Fibroblast of lung (primary cell): ENCODE data around the gene MIOX. TPM values are rescaled to one million over a fixed set of nuclear protein-coding genes. Genes with fewer than 3 reads are reported as not detected.

ENCODE experiments used
- DNase-seq, 2 donors: peaks; one replicate each; pipeline versions ENCODE4 v3.0.0 to v3.0.0-alpha.2; 2010; ENCODE audit warnings: low read depth in 2 of 2
- H2AFZ ChIP-seq: 2 replicates; pipeline ENCODE4 v1.5.1; 2012; ENCODE audit warnings: low read length, control low read depth, inconsistent platforms
- H3K27ac ChIP-seq: 2 replicates; pipeline ENCODE4 v1.5.1; 2011; ENCODE audit warnings: low read length, control low read depth; ENCODE audit not compliant: insufficient read depth
- H3K27me3 ChIP-seq: 2 replicates; pipeline ENCODE4 v1.5.1; 2011; ENCODE audit warnings: mild to moderate bottlenecking, low read length; ENCODE audit not compliant: control insufficient read depth, insufficient read depth
- H3K36me3 ChIP-seq: 2 replicates; pipeline ENCODE4 v1.5.1; 2011; ENCODE audit warnings: low read length; ENCODE audit not compliant: control insufficient read depth, insufficient read depth
- H3K4me1 ChIP-seq: 2 replicates; pipeline ENCODE4 v1.5.1; 2011; ENCODE audit warnings: low read length; ENCODE audit not compliant: control insufficient read depth, insufficient read depth; ENCODE audit errors: extremely low read depth
- H3K4me2 ChIP-seq: 2 replicates; pipeline ENCODE4 v1.5.1; 2011; ENCODE audit warnings: low read length, control low read depth; ENCODE audit not compliant: insufficient read depth; ENCODE audit errors: extremely low read depth
- H3K4me3 ChIP-seq, 4 experiments: fragments of 200-600 bp in 1 of 4; sonication (generic) in 1 of 4; replicated peaks in 1 of 4; 2 replicates each; pipeline ENCODE4 v1.5.1; 2011 to 2016; ENCODE audit warnings: low read length in 4 of 4, low read depth in 3 of 4, mild to moderate bottlenecking in 3 of 4, control low read depth in 2 of 4, inconsistent platforms in 1 of 4, mixed read lengths in 1 of 4; ENCODE audit not compliant: insufficient read depth in 1 of 4; ENCODE audit errors: control extremely low read depth in 1 of 4
- H3K79me2 ChIP-seq: 2 replicates; pipeline ENCODE4 v1.5.1; 2012; ENCODE audit warnings: mild to moderate bottlenecking, low read length, inconsistent platforms; ENCODE audit not compliant: control insufficient read depth, insufficient read depth
- H3K9ac ChIP-seq: 2 replicates; pipeline ENCODE4 v1.5.1; 2011; ENCODE audit warnings: mild to moderate bottlenecking, low read length, control low read depth; ENCODE audit not compliant: insufficient read depth
- H3K9me3 ChIP-seq: 2 replicates; pipeline ENCODE4 v1.5.1; 2012; ENCODE audit warnings: low read depth, low read length; ENCODE audit not compliant: control insufficient read depth, insufficient read depth
- H4K20me1 ChIP-seq: 2 replicates; pipeline ENCODE4 v1.5.1; 2011; ENCODE audit warnings: low read length; ENCODE audit not compliant: control insufficient read depth, insufficient read depth; ENCODE audit errors: extremely low read depth
- EZH2 ChIP-seq: IDR thresholded peaks from 2 replicates; pipeline ENCODE4 v1.5.1; 2012; ENCODE audit warnings: low read length, control low read depth, mild to moderate bottlenecking; ENCODE audit errors: missing control alignments
- polyA plus RNA-seq, 2 donors: library from polyadenylated mRNA; depleted of rRNA in 1 of 2; stranded (reverse) in 1 of 2; unstranded in 1 of 2; fragments of >200 nt; gene quantifications; 2 replicates each; pipeline ENCODE4 v1.2.1, GENCODE V29; 2011 to 2012; ENCODE audit warnings: missing spikeins in 1 of 2
- total RNA-seq: library from RNA; depleted of rRNA; stranded (reverse); fragments of >200 nt; gene quantifications from 2 replicates; pipeline ENCODE4 v1.2.1, GENCODE V29; 2014
- TF ChIP-seq, protein P1 (sequence below), 2 donors: IDR thresholded peaks in 1 of 2; conservative IDR thresholded peaks in 1 of 2; 1 replicate in 1 of 2; 2 replicates in 1 of 2; pipeline ENCODE4 v1.5.1; 2011 to 2012; ENCODE audit warnings: low read length in 2 of 2, control low read depth in 1 of 2, inconsistent platforms in 1 of 2, low read depth in 1 of 2, mild to moderate bottlenecking in 1 of 2

MIOX gene
- total and polyA plus RNA-seq, 2 donors (not counting 1 experiment from before 2014, with no cell fraction given), result 0.06 to 0.17 TPM

DNA sequence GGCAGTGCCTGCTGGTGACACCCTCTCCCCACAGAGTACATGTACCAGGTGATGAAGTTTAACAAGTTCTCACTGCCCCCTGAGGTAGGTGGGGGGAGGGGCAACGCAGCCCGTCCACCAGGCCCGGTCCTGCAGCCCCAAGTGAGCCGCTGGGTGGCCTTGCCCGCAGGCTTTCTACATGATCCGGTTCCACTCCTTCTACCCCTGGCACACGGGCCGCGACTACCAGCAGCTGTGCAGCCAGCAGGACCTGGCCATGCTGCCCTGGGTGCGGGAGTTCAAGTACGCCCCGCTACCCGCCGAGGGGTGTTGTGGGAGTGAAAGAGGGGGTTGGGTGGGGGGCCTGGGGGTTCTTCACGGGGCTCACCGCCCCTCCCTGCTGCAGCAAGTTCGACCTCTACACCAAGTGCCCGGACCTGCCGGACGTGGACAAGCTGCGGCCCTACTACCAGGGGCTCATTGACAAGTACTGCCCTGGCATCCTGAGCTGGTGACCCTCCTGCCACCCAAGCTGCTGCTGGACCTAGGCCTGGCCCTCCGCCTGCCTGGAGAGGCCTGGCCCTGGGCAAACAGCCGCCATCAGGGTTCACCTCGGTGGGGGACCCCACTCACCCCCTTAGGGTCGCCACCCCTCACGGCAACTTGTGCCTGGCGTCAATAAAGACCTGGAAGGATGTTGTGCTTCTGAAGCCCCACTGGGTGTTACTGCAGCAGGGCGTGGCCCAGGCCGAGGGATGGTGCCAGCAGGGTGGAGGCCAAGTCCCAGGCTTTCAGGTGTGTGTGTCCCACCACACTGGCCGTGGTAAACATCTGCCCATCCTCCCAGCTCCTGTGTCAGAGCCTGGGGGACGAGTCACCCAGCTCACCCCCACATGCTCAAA is 2.9 kb downstream of the MIOX start:
- Histone ChIP-seq H3K9ac (no peak overlapping the region), H3K9me3 (no peaks in the 10 kb centered on the region), H2AFZ (no peak overlapping the region), H3K79me2 (no peaks in the 10 kb centered on the region), H3K27me3 (no peaks in the 10 kb centered on the region), H3K4me3 (no peak overlapping the region), H4K20me1 (no peaks in the 10 kb centered on the region), H3K4me1 (no peaks in the 10 kb centered on the region), H3K36me3 (no peaks in the 10 kb centered on the region), H3K27ac (no peak overlapping the region), H3K4me2 (no peak overlapping the region)
- no peak for TF ChIP-seq EZH2
- no peak for DNase-seq

DNA sequence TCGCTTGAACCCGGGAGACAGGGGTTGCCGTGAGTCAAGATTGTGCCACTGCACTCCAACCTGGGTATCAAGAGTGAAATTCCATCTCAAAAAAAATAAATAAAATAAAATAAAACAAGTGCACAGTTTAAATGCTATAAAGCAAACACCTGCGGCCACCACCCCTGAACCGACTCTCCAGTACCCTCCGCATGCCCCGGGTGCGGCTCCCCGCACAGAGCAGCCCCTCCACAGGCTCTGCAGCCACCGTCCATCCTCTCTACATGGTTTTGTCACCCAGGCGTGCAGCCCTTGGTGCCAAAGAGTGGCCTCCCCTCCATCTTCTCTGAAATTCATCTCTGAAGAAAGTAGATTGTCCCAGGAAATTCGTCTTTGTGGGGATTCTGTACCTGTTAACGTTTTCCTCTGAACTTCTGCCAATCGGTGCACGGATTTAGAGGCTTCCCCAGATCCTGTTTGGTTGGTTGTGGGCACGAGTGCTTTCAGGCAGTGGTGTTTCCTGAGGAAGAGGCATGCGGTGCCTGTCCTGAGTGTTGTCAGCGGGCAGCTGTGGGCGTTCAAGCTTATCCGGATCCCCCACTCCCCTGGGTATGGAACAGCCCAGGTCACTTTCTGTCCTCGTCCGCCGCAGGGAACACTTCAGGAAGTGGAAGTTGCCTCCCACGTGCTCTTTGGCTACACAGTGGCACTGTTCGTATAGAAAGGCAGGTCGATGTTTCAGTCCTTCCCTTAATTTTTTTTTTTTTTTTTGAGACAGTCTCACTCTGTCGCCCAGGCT is 4.1 kb downstream of the MIOX start:
- no peaks in the 10 kb centered on the region for H3K27me3 ChIP-seq
- H3K4me1 ChIP-seq, result no peaks in the 10 kb centered on the region
- no peak for DNase-seq
- no peaks in the 10 kb centered on the region for H3K36me3 ChIP-seq
- H3K27ac ChIP-seq, result no peak overlapping the region
- H3K79me2 ChIP-seq, result no peaks in the 10 kb centered on the region
- H4K20me1 ChIP-seq, result no peaks in the 10 kb centered on the region
- no peaks in the 10 kb centered on the region for H3K9me3 ChIP-seq
- H2AFZ ChIP-seq, result no peak overlapping the region
- no peak overlapping the region for H3K4me3 ChIP-seq
- H3K4me2 ChIP-seq, result no peak overlapping the region
- no peak overlapping the region for H3K9ac ChIP-seq
- no peak for TF ChIP-seq EZH2
- TF ChIP-seq, protein P1, sequence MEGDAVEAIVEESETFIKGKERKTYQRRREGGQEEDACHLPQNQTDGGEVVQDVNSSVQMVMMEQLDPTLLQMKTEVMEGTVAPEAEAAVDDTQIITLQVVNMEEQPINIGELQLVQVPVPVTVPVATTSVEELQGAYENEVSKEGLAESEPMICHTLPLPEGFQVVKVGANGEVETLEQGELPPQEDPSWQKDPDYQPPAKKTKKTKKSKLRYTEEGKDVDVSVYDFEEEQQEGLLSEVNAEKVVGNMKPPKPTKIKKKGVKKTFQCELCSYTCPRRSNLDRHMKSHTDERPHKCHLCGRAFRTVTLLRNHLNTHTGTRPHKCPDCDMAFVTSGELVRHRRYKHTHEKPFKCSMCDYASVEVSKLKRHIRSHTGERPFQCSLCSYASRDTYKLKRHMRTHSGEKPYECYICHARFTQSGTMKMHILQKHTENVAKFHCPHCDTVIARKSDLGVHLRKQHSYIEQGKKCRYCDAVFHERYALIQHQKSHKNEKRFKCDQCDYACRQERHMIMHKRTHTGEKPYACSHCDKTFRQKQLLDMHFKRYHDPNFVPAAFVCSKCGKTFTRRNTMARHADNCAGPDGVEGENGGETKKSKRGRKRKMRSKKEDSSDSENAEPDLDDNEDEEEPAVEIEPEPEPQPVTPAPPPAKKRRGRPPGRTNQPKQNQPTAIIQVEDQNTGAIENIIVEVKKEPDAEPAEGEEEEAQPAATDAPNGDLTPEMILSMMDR (conservative IDR thresholded peaks at IDR 0.05 in 1 of 2, IDR thresholded peaks at IDR 0.05 in 1 of 2; ENCODE audit: low read depth in 1 of 2, low read length in 2 of 2), result no peak

DNA sequence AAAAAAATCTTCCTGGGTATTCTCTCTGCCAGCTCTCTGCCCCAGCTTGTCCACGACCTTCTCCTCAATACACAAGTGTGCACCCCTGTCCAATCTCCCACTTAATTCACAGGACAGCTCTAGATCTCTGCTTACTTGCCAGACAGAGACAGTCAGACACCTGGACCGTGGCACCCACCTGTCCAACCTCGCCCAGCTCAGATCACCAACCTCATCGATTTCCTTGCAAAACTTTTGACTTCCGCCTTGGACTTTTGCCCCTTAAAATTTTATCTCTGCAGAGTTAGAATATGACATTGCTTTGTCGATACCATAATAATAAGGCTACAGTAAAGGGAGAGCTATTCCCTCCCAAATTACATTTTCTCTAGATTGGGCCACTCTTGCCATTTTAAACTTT is 10.4 kb downstream of the MIOX start:
- Histone ChIP-seq H3K4me2 (no peak overlapping the region), H3K4me1 (no peaks in the 10 kb centered on the region), H4K20me1 (no peaks in the 10 kb centered on the region), H3K9ac (no peak overlapping the region), H3K79me2 (no peaks in the 10 kb centered on the region), H3K27ac (no peak overlapping the region), H2AFZ (no peak overlapping the region), H3K27me3 (no peaks in the 10 kb centered on the region), H3K4me3 (no peak overlapping the region), H3K36me3 (no peaks in the 10 kb centered on the region), H3K9me3 (no peaks in the 10 kb centered on the region)
- DNase-seq, result no peak
- TF ChIP-seq, protein P1 (conservative IDR thresholded peaks at IDR 0.05 in 1 of 2, IDR thresholded peaks at IDR 0.05 in 1 of 2; ENCODE audit: low read depth in 1 of 2, low read length in 2 of 2), result no peak
- TF ChIP-seq EZH2, result no peak
